ENCODE measurements around the gene LIMCH1. TPM values are rescaled to one million over a fixed set of nuclear protein-coding genes. Genes with fewer than 3 reads are reported as not detected.

LIMCH1 gene
- total and polyA plus RNA-seq, 8 donors: 4.7 to 37.1 (median 17.4) TPM

DNA sequence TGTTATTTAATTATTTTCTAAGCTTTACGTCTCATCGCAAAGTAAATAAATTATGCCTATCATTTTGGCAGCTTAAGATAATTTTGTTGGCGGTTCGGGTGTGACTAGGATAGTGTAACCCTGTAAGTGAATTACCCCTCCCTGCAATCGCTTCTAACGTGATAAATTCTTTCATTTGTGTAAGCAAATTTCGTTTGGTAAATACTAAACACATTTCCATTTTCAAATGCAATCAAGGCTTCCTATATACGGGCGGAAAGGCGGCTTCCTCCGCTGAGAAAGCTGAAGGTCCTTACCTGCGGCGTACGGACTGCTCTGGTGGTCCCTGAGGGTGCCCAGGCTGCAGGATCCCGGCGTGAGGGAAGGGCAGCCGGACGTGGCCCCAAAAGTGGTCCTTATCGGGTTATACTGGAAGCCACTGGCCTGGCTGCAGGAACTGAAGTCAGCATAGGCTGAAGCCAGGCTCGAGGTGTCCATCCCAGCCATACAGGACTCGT, 210.2 kb downstream of the LIMCH1 start:
- no peak overlapping the region for H3K4me3 ChIP-seq
- intact Hi-C loops (cut with DNase I; ENCODE audit: low total_unique reads): no loop called here
- 4 to 9% (median 5%) methylated on average over 20 to 21 of the region's 21 CpGs for WGBS, 5 donors
- no peaks in the 10 kb centered on the region for H3K36me3 ChIP-seq
- peaks cover 62 to 98% (median 95%) of the 10 kb centered on the region in 3 donors for H3K27me3 ChIP-seq
- H3K27ac ChIP-seq: no peak overlapping the region
- H3K9me3 ChIP-seq: peaks cover 0 to 23% (median 7%) of the 10 kb centered on the region in 4 donors
- peak in 1 of 2 donors; percentile 24 for DNase-seq
- no peak for TF ChIP-seq POLR2AphosphoS5 (IDR thresholded peaks at IDR 0.05)
- TF ChIP-seq, protein P1, sequence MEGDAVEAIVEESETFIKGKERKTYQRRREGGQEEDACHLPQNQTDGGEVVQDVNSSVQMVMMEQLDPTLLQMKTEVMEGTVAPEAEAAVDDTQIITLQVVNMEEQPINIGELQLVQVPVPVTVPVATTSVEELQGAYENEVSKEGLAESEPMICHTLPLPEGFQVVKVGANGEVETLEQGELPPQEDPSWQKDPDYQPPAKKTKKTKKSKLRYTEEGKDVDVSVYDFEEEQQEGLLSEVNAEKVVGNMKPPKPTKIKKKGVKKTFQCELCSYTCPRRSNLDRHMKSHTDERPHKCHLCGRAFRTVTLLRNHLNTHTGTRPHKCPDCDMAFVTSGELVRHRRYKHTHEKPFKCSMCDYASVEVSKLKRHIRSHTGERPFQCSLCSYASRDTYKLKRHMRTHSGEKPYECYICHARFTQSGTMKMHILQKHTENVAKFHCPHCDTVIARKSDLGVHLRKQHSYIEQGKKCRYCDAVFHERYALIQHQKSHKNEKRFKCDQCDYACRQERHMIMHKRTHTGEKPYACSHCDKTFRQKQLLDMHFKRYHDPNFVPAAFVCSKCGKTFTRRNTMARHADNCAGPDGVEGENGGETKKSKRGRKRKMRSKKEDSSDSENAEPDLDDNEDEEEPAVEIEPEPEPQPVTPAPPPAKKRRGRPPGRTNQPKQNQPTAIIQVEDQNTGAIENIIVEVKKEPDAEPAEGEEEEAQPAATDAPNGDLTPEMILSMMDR (IDR thresholded peaks at IDR 0.05): no peak
- TF ChIP-seq EP300 (IDR thresholded peaks at IDR 0.05): no peak
- H3K4me1 ChIP-seq: peaks cover 0 to 50% (median 22%) of the 10 kb centered on the region in 4 donors

DNA sequence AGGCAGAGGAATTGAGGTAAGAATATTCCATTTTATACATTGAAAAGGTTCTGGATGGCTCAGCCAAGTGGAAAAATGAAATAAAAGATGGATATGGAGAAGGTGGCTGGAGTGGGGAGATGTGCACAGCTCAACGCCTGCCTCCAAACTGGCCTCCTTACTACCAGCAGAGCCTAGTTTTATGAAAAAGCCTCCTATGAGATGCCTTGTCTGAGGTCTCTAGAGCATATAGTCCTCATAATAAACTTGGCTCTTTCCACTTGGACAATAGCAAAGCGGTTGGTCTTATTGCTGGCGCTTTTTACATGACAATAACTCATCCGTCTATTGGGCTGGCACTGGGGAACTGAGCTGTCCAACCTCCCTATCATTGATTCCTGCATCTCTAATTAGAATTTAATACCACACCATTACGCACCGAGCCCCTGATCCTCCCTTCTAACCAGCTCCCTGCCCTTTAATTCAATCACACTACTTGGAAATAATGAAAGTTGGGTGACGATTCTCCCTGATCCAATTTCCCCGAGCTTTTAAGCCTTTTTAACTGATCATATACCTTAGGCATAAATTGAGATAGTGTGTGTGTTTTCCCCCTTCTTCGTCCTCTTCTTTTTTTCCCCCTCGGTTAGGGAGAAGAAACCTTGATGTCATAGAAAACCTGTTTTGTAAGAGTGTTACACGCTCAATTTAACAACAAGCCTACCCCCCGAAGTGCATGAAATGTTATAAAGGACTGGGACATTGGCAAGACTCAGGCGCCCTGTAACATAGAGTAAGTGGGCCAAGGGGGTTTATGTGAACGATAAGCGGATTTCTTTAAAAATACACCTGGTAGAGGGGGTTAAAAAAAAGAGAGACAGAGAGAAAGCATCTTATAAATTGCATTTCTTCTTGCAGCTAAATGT, 210.9 kb downstream of the LIMCH1 start, which contains the start of gene PHOX2B:
TSS of gene PHOX2B (minus strand) at position 155 of the 905 bp plus-strand sequence. CDS start at position 40, 115 bp downstream.
- no peak within 1 kb of the TSS for H3K27ac ChIP-seq
- H3K4me3 ChIP-seq: no peak within 1 kb of the TSS
- DNase-seq: peak in 1 of 2 donors; percentile 56
- H3K9me3 ChIP-seq: peaks cover 0 to 23% (median 7%) of the 10 kb centered on the region in 4 donors
- intact Hi-C loops (cut with DNase I; ENCODE audit: low total_unique reads): no loop called here
- peaks cover 0 to 50% (median 22%) of the 10 kb centered on the region in 4 donors for H3K4me1 ChIP-seq
- no peaks in the 10 kb centered on the region for H3K36me3 ChIP-seq
- WGBS, 5 donors: 6 to 9% (median 6%) methylated on average over 15 of the region's 15 CpGs
- peaks cover 62 to 98% (median 95%) of the 10 kb centered on the region in 3 donors for H3K27me3 ChIP-seq
- TF ChIP-seq, protein P1 (IDR thresholded peaks at IDR 0.05): no peak
- TF ChIP-seq POLR2A (IDR thresholded peaks at IDR 0.05) (no peak), POLR2AphosphoS5 (IDR thresholded peaks at IDR 0.05) (no peak), EP300 (IDR thresholded peaks at IDR 0.05) (no peak)

DNA sequence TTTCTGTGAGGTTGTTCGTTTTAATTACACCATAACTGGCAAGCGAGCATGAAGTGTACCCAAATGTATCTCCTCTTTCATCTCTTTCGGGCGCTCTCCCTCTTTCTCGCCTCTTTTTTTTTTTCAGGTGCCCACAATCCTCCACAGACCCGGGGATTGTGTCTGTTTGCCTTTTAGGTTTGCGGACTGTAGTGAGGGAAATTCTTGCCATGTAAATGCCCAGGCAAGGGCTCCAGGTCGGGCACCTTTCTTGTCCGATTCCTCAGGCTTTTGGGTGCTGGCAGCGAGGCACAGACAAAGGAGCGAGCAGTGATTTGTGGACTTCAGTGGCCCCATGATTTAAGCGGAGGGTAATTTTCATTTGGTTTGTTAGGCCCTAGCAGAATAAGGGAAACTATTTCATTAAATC, 211.7 kb downstream of the LIMCH1 start:
- intact Hi-C loops (cut with DNase I; ENCODE audit: low total_unique reads): no loop called here
- Histone ChIP-seq H3K4me1 (peaks cover 0 to 50% (median 22%) of the 10 kb centered on the region in 4 donors), H3K27me3 (peaks cover 59 to 100% (median 96%) of the 10 kb centered on the region in 3 donors), H3K9me3 (peaks cover 0 to 20% (median 5%) of the 10 kb centered on the region in 4 donors), H3K36me3 (no peaks in the 10 kb centered on the region), H3K27ac (no peak overlapping the region), H3K4me3 (no peak overlapping the region)
- peak in 1 of 2 donors; percentile 12 for DNase-seq
- WGBS, 5 donors: 4 to 11% (median 8%) methylated on average over 12 of the region's 12 CpGs
- TF ChIP-seq POLR2AphosphoS5 (IDR thresholded peaks at IDR 0.05) (no peak), EP300 (IDR thresholded peaks at IDR 0.05) (no peak), POLR2A (IDR thresholded peaks at IDR 0.05) (no peak)
- TF ChIP-seq, protein P1 (IDR thresholded peaks at IDR 0.05): no peak

Other genes starting within 250 kb of the LIMCH1 start
- gene PHOX2B, start 210.6 kb downstream of the LIMCH1 start, total RNA-seq: 1 to 10 TPM in 1 of 5 donors, not detected in 4; 2.0 TPM
- gene PHOX2B, start 210.6 kb downstream of the LIMCH1 start, polyA plus RNA-seq: under 1 TPM in 1 of 3 donors, not detected in 2; 0.48 TPM